Fibroblast of the aortic adventitia (primary cell): Measurements from ENCODE around the gene SPACA9. TPM values are rescaled to one million over a fixed set of nuclear protein-coding genes. Genes with fewer than 3 reads are reported as not detected.

ENCODE experiments used
- DNase-seq: peaks from one replicate; pipeline ENCODE4 v3.0.0-alpha.2; 2010; ENCODE audit warnings: low read depth
- H3K4me3 ChIP-seq: 2 replicates; pipeline ENCODE4 v1.5.1; 2011; ENCODE audit warnings: low read depth, mild to moderate bottlenecking, control low read depth, low read length, moderate library complexity
- CTCF ChIP-seq: IDR thresholded peaks from 2 replicates; pipeline ENCODE4 v1.5.1; 2011; ENCODE audit warnings: mild to moderate bottlenecking, low read length, control low read depth, inconsistent platforms; ENCODE audit not compliant: insufficient read depth
- total RNA-seq: library from RNA; depleted of rRNA; stranded (reverse); fragments of >200 nt; gene quantifications from 2 replicates; pipeline ENCODE4 v1.2.3, GENCODE V29; 2012; ENCODE audit warnings: low replicate concordance

SPACA9 gene
- total RNA-seq, 1 donor: 2.7 TPM

DNA sequence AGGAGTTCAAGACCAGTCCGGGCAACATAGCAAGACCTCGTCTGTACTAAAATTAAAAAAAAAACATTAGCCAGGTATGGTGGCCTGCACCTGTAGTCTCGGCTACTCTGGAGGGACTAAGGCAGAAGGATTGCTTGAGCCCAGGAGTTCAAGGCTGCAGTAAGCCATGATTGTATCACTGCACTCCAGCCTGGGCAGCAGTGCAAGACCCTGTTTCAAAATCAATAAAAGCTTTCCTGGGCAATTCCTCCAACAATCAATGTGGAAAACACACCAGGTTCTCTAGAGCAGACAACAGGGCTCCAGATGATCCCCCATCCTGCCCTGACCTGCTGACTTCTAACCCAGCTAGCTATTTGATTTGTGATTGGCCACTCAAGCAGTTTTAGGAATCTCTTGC is 1.8 kb upstream of the SPACA9 start:
- H3K4me3 ChIP-seq: no peak overlapping the region
- DNase-seq: no peak
- TF ChIP-seq CTCF: no peak

DNA sequence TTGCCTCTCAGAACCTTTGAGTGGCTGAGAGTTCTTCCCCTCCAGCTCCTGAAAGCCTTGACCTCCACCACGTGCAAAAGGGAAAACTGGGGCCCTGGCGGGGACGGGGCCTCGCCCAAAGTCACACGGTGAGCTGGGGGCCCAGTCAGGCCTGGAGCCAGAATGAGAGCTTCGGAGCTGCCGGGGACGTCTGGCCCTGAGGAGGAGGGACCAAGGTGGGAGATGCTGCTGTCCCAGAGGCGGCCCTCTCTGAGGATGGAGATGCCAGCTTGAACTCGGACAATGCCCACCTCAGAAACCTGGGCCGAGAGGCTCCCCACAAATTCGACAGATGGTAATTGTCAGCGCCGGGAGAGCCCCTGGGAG is 1.3 kb upstream of the SPACA9 start:
- no peak for DNase-seq
- peak overlapping the region; percentile 96 for H3K4me3 ChIP-seq
- TF ChIP-seq CTCF: no peak

- peak; percentile 66 for DNase-seq
- no peak for TF ChIP-seq CTCF
- peak within 1 kb of the TSS; percentile 96 for H3K4me3 ChIP-seq
These were observed 639 bp upstream of the SPACA9 start, which contains the start of gene AK8 for GRCh38 chr9:132877824-132878694. Gene AK8 (minus strand): TSS chr9:132878284. CDS start chr9:132878255, 29 bp downstream.

GRCh38 chr9:132879457-132880323 is 992 bp downstream of the SPACA9 start:
- peak; percentile 4 for DNase-seq
- H3K4me3 ChIP-seq: peak overlapping the region; percentile 96
- no peak for TF ChIP-seq CTCF

DNA sequence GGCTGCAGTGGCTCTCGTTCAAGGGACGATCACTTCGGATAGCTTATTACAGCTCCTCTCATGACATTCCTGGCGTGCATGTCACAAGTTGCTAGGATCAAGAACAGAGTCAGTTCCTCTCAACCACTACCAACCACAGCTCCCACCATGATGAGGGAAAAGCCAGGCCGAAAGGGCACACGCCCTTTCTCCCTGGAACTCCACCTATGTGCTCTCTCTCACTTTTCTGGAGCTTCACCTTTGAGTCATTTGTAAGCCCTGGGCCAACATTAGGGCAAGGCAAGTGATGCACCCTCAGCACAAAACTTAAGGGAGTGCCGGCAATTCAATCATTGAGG is 1.6 kb downstream of the SPACA9 start:
- no peak for DNase-seq
- no peak overlapping the region for H3K4me3 ChIP-seq
- TF ChIP-seq CTCF: no peak

- no peak overlapping the region for H3K4me3 ChIP-seq
- TF ChIP-seq CTCF: no peak
- DNase-seq: no peak
These were observed 3.1 kb downstream of the SPACA9 start for GRCh38 chr9:132881826-132882225.
